GM12878 (cell line): ENCODE measurements around the gene TYW5. TPM values are rescaled to one million over a fixed set of nuclear protein-coding genes. Genes with fewer than 3 reads are reported as not detected.

Source experiments
- ATAC-seq: fragments of 200-7000 bp; cut with Tn5 transposase; 3 replicates; pipeline ENCODE4 v1.9.1; 2020; ENCODE audit warnings: mild to moderate bottlenecking, moderate library complexity
- BruUV-seq: library from RNA; stranded (reverse); fragments of 400-500 nt; replicated peaks from 2 replicates; lab custom pipeline; 2021; lab: Mats Ljungman, UMichigan
- CTCF ChIA-PET: fragments of 300-600 bp; sonication (Branson Sonifier 250); formaldehyde crosslinking; extraction: SDS; loops from one replicate; lab custom pipeline; 2021; ENCODE audit warnings: inconsistent platforms; lab: Yijun Ruan, JAX
- POLR2A ChIA-PET: fragments of 350-600 bp; formaldehyde crosslinking; extraction: SDS; loops from one replicate; lab custom pipeline; 2021; ENCODE audit warnings: inconsistent platforms; lab: Charles Lee
- RAD21 ChIA-PET: fragments of 300-600 bp; sonication (Branson Sonifier 250); formaldehyde crosslinking; loops from one replicate; lab custom pipeline; 2023; ENCODE audit warnings: antibody characterized with exemption; ENCODE audit not compliant: unreplicated experiment; lab: Charles Lee
- SMC1A ChIA-PET: fragments of 300-600 bp; sonication (Branson Sonifier 250); formaldehyde crosslinking; loops from one replicate; lab custom pipeline; 2023; ENCODE audit not compliant: unreplicated experiment, uncharacterized antibody; lab: Charles Lee
- DNase-seq: peaks from one replicate; pipeline ENCODE4 v3.0.0-alpha.2; 2011; ENCODE audit warnings: low read depth, low spot score
- FAIRE-seq: peaks from 3 replicates; lab custom pipeline; 2011; peaks lifted over from hg19 to GRCh38; lab: Jason Lieb, UNC
- H2AFZ ChIP-seq: 2 replicates; pipeline ENCODE4 v1.6.0; 2011; ENCODE audit warnings: low read depth, low read length, control low read depth; ENCODE audit not compliant: control insufficient read depth
- H3K27ac ChIP-seq: 2 replicates; pipeline ENCODE4 v1.5.1; 2011; ENCODE audit warnings: control low read depth; ENCODE audit not compliant: control insufficient read depth, insufficient read depth
- H3K27me3 ChIP-seq, 2 experiments: replicated peaks in 1 of 2; 2 replicates each; pipeline versions ENCODE4 v1.6.0 to v1.6.1; 2011; ENCODE audit warnings: low read length in 1 of 2; ENCODE audit not compliant: control insufficient read depth in 2 of 2, insufficient read depth in 2 of 2
- H3K36me3 ChIP-seq, 2 experiments: 2 replicates each; pipeline ENCODE4 v1.5.1; 2011; ENCODE audit warnings: low read length in 1 of 2; ENCODE audit not compliant: control insufficient read depth in 2 of 2, insufficient read depth in 2 of 2
- H3K4me1 ChIP-seq: 2 replicates; pipeline ENCODE4 v1.6.1; 2011; ENCODE audit warnings: mild to moderate bottlenecking, low read length, moderate library complexity, mixed read lengths; ENCODE audit not compliant: control insufficient read depth, insufficient read depth
- H3K4me2 ChIP-seq: 2 replicates; pipeline ENCODE4 v1.6.0; 2011; ENCODE audit warnings: control low read depth; ENCODE audit not compliant: control insufficient read depth, insufficient read depth
- H3K4me3 ChIP-seq: fragments of 200-600 bp; sonication (generic); 2 replicates; pipeline ENCODE4 v1.5.1; 2016
- H3K79me2 ChIP-seq: 2 replicates; pipeline ENCODE4 v1.6.0; 2011; ENCODE audit warnings: low read length; ENCODE audit not compliant: control insufficient read depth, insufficient read depth
- H3K9ac ChIP-seq: 2 replicates; pipeline ENCODE4 v1.8.0; 2011; ENCODE audit warnings: low read length, control low read depth, mixed read lengths; ENCODE audit not compliant: control insufficient read depth, insufficient read depth
- H3K9me3 ChIP-seq: replicated peaks from 3 replicates; pipeline ENCODE4 v1.5.1; 2011; ENCODE audit warnings: mild to moderate bottlenecking, low read length; ENCODE audit not compliant: control insufficient read depth, insufficient read depth
- H4K20me1 ChIP-seq: 2 replicates; pipeline ENCODE4 v1.6.0; 2011; ENCODE audit not compliant: control insufficient read depth, insufficient read depth
- BCLAF1 ChIP-seq: fragments of 450-650 bp; IDR thresholded peaks from 2 replicates; pipeline ENCODE4 v1.6.1; 2017; ENCODE audit warnings: antibody characterized with exemption, mild to moderate bottlenecking, moderate library complexity
- E4F1 ChIP-seq: fragments of 450-650 bp; IDR thresholded peaks from 2 replicates; pipeline ENCODE4 v1.6.1; 2018; ENCODE audit warnings: borderline replicate concordance, mild to moderate bottlenecking; ENCODE audit not compliant: partially characterized antibody
- LARP7 ChIP-seq: fragments of 450-650 bp; IDR thresholded peaks from 2 replicates; pipeline ENCODE4 v1.6.1; 2017; ENCODE audit warnings: mild to moderate bottlenecking
- PAX8 ChIP-seq: fragments of 450-650 bp; IDR thresholded peaks from 2 replicates; pipeline ENCODE4 v1.6.1; 2017; ENCODE audit warnings: mild to moderate bottlenecking, moderate library complexity
- ZBTB11 ChIP-seq: fragments of 450-650 bp; formaldehyde crosslinking; IDR thresholded peaks from 2 replicates; pipeline ENCODE4 v1.5.0; 2022; ENCODE audit warnings: mild to moderate bottlenecking, missing genetic modification characterization
- WGBS: methylation state at CpG from one replicate; pipeline ENCODE4 v1.1.6; 2016; ENCODE audit warnings: low lambda C conversion rate; ENCODE audit not compliant: insufficient replicate concordance, insufficient coverage; ENCODE audit errors: missing lambda C conversion rate; 5-methylcytosine and 5-hydroxymethylcytosine counted together
- in situ Hi-C: fragments of 300-500 bp; cut with MboI; formaldehyde crosslinking; loops from 9 replicates; pipeline ENCODE4 v1.14.3; 2018; ENCODE audit warnings: mixed read lengths
- intact Hi-C: fragments of 100-400 bp; cut with micrococcal nuclease; formaldehyde crosslinking; loops from one replicate; pipeline ENCODE4 v1.14.2; 2022; ENCODE audit not compliant: unreplicated experiment
- polyA plus RNA-seq, 11 experiments: library from polyadenylated mRNA; depleted of rRNA in 4 of 11; unstranded in 6 of 11; stranded (reverse) in 5 of 11; fragments of >200 nt; fragmentation: Nextera tagmentation in 4 of 11; fragmentation: Illumina TruSeq in 1 of 11; extraction: Ambion mirVana in 4 of 11; extraction: Trizol in 1 of 11; gene quantifications; 1 replicate in 1 of 11; 2 replicates in 10 of 11; pipeline versions ENCODE4 v1.2.1 to v1.2.3, GENCODE V29; 2011 to 2016; ENCODE audit warnings: inconsistent platforms in 2 of 11, missing spikeins in 2 of 11, low read depth in 1 of 11
- total RNA-seq, 4 experiments: library from RNA; depleted of rRNA in 3 of 4; stranded (reverse); fragments of >200 nt in 3 of 4; fragmentation: Illumina TruSeq in 1 of 4; extraction: Trizol in 1 of 4; gene quantifications; 2 replicates each; pipeline versions ENCODE4 v1.2.1 to v1.2.3, GENCODE V29; 2013 to 2021

Gene TYW5
- total and polyA plus RNA-seq, 10 of the 15 experiments (the other 5 are each of a cell fraction or from before 2014, with no cell fraction given) = 4.6 to 11.8 (median 7.4) TPM

GRCh38 chr2:199984755-199985154 is 29.5 kb upstream of the TYW5 start:
- ChIA-PET POLR2A (interaction anchor here (0.6 to 1.3 kb wide), 2 partner anchors 10 to 1214 kb away, joined by 3 to 9 read pairs; no protein-coding TSS in a partner anchor), RAD21 (interaction anchor here (0.7 to 2.7 kb wide), 3 partner anchors 483 to 498 kb away, joined by 3 to 17 read pairs (median 8); no protein-coding TSS in a partner anchor)
- intact Hi-C loops = loop anchor here (5.0 kb wide), 2 partner anchors 323 to 718 kb away; partner anchors contain the start of gene SPATS2L
- H3K36me3 ChIP-seq = no peaks in the 10 kb centered on the region
- no peaks in the 10 kb centered on the region for H3K79me2 ChIP-seq
- H3K4me1 ChIP-seq = no peaks in the 10 kb centered on the region
- 95% methylated on average over 2 of the region's 2 CpGs for WGBS
- no peak overlapping the region for H2AFZ ChIP-seq
- no peak for DNase-seq
- no peak for TF ChIP-seq BCLAF1
- TF ChIP-seq PAX8 = no peak
- TF ChIP-seq ZBTB11 (CRISPR knock-in tag) = no peak
- no peak for TF ChIP-seq LARP7
- TF ChIP-seq E4F1 = no peak
- TF ChIP-seq, all 136 proteins: peak for 0
- Histone ChIP-seq H3K4me2 (no peak overlapping the region), H4K20me1 (no peaks in the 10 kb centered on the region), H3K4me3 (no peak overlapping the region), H3K9me3 (no peaks in the 10 kb centered on the region), H3K9ac (no peak overlapping the region), H3K27ac (no peak overlapping the region), H3K27me3 (no peaks in the 10 kb centered on the region)
- FAIRE-seq (no peak), ATAC-seq (no peak)
- SMC1A ChIA-PET = interaction anchor here (0.6 to 3.7 kb wide), 6 partner anchors 197 to 1201 kb away, joined by 3 to 30 read pairs (median 3); no protein-coding TSS in a partner anchor
- in situ Hi-C loops = no loop called here
- CTCF ChIA-PET = interaction anchor here (0.6 to 7.3 kb wide), 10 partner anchors 17 to 527 kb away, joined by 3 to 97 read pairs (median 3); no protein-coding TSS in a partner anchor
- no TSS peak for BruUV-seq
